A673 (cell line): ENCODE results near the gene BMX. TPM values are rescaled to one million over a fixed set of nuclear protein-coding genes. Genes with fewer than 3 reads are reported as not detected.

ENCODE experiments used
- Bru-seq: library from RNA; stranded (reverse); fragments of 400-500 nt; gene quantifications from one replicate; lab custom pipeline; 2021; lab: Mats Ljungman, UMichigan
- BruChase-seq, 2 experiments: library from RNA; stranded (reverse); fragments of 400-500 nt; gene quantifications; one replicate each; lab custom pipeline; 2021; lab: Mats Ljungman, UMichigan
- BruUV-seq: library from RNA; stranded (reverse); fragments of 400-500 nt; replicated peaks from 2 replicates; lab custom pipeline; 2021; lab: Mats Ljungman, UMichigan
- CTCF ChIA-PET: fragments of 300-600 bp; sonication (Branson Sonifier 250); formaldehyde crosslinking; loops from one replicate; lab custom pipeline; 2022; ENCODE audit warnings: antibody characterized with exemption; lab: Charles Lee
- POLR2A ChIA-PET: fragments of 300-600 bp; sonication (Branson Sonifier 250); formaldehyde crosslinking; loops from one replicate; lab custom pipeline; 2022; ENCODE audit warnings: antibody characterized with exemption; ENCODE audit not compliant: low non-redundant PET; lab: Charles Lee
- DNase-seq: peaks from one replicate; pipeline ENCODE4 v3.0.0-alpha.2; 2015; ENCODE audit warnings: low spot score
- H3K27ac ChIP-seq: fragments of 200-600 bp; sonication (generic); 2 replicates; pipeline ENCODE4 v1.5.1; 2016; ENCODE audit warnings: mixed run types, low read depth, mild to moderate bottlenecking, mixed read lengths, antibody characterized with exemption, low read length; ENCODE audit not compliant: poor library complexity, severe bottlenecking
- H3K27me3 ChIP-seq: fragments of 200-600 bp; sonication (generic); replicated peaks from 2 replicates; pipeline ENCODE4 v1.6.1; 2017; ENCODE audit warnings: mixed run types, low read depth, mild to moderate bottlenecking, mixed read lengths, antibody characterized with exemption, low read length; ENCODE audit not compliant: insufficient read depth, poor library complexity
- H3K36me3 ChIP-seq: fragments of 200-600 bp; sonication (generic); 2 replicates; pipeline ENCODE4 v1.6.1; 2016; ENCODE audit warnings: mixed run types, mild to moderate bottlenecking, mixed read lengths, antibody characterized with exemption, low read length; ENCODE audit not compliant: insufficient read depth, poor library complexity, severe bottlenecking
- H3K4me1 ChIP-seq: fragments of 200-600 bp; sonication (generic); 2 replicates; pipeline ENCODE4 v1.6.1; 2017; ENCODE audit warnings: mixed run types, mild to moderate bottlenecking, mixed read lengths, antibody characterized with exemption, low read length; ENCODE audit not compliant: insufficient read depth, poor library complexity, severe bottlenecking
- H3K4me3 ChIP-seq: fragments of 200-600 bp; sonication (generic); 2 replicates; pipeline ENCODE4 v1.5.1; 2016; ENCODE audit warnings: low read depth, mixed run types, mild to moderate bottlenecking, mixed read lengths, low read length; ENCODE audit not compliant: poor library complexity, severe bottlenecking
- H3K9me3 ChIP-seq: fragments of 200-600 bp; sonication (generic); 2 replicates; pipeline ENCODE4 v1.6.1; 2016; ENCODE audit warnings: mixed run types, low read depth, mild to moderate bottlenecking, mixed read lengths, antibody characterized with exemption, low read length; ENCODE audit not compliant: poor library complexity, severe bottlenecking
- EZH2 ChIP-seq: fragments of 200-600 bp; sonication (generic); IDR thresholded peaks from 2 replicates; pipeline ENCODE4 v1.6.1; 2017; ENCODE audit warnings: borderline replicate concordance, low read depth, mild to moderate bottlenecking, mixed read lengths, antibody characterized with exemption, low read length; ENCODE audit not compliant: poor library complexity, severe bottlenecking
- intact Hi-C: fragments of 100-400 bp; cut with micrococcal nuclease; formaldehyde crosslinking; loops from one replicate; pipeline ENCODE4 v1.10.0; 2022; ENCODE audit not compliant: unreplicated experiment
- long read RNA-seq: library from polyadenylated mRNA; stranded (forward); transcript quantifications from one replicate; pipeline ENCODE4 v2.0.0, GENCODE V29; 2022
- total RNA-seq: library from RNA; stranded (reverse); gene quantifications from 2 replicates; pipeline ENCODE4 v1.2.3, GENCODE V29; 2021
- TF ChIP-seq, protein P1 (sequence below): fragments of 300-800, 200-600 bp; sonication (generic); conservative IDR thresholded peaks from 2 replicates; pipeline ENCODE4 v1.5.1; 2017; ENCODE audit warnings: low read depth, mild to moderate bottlenecking, antibody characterized with exemption, low read length, moderate library complexity, mixed read lengths

BMX gene
- total RNA-seq (not detected in 2 replicates), Bru-seq, nascent RNA (percentile 8 among the genes with signal in this experiment), BruChase-seq, experiment 1, labeled RNA remaining after a 2-hour chase (percentile 2 among the genes with signal in this experiment), BruChase-seq, experiment 2, labeled RNA remaining after a 6-hour chase (not detected)
- long read RNA-seq, partial matches to known transcripts = 0 of 11 reads
- long read RNA-seq, other reads (novel, unspliced or antisense) = 11 of 11 reads

DNA sequence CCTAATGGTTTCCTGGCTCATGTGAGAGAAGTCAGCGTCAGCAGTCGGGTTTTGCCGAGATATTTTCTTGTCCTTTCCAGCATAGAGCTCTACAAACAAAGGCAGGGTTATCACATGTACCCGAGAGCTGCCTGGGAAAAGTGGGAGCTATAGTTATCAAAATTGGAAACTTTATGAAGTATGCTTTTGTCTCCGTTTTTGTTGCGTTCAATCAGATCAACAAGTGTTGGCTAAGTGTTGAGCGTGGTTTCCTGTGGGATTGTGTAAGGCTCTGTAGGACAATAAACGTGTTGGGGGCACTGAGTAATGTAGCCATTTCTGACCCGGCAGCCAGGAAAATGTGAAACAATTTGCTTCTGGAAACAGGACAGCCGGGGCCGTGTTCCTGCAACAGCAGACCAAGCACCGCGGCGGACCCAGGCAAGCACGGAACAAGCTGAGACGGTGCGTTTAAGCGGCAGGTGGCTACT, at the start of gene BMX:
BMX (plus strand) TSS at position 311 of the 470 bp plus-strand sequence. CDS start 7,547 bp downstream, outside the sequence.
- H3K27ac ChIP-seq = no peak within 1 kb of the TSS
- intact Hi-C loops = no loop called here
- no peaks in the 10 kb centered on the region for H3K9me3 ChIP-seq
- POLR2A ChIA-PET = no interaction called here
- CTCF ChIA-PET = no interaction called here
- H3K4me3 ChIP-seq = no peak within 1 kb of the TSS
- H3K36me3 ChIP-seq = no peaks in the 10 kb centered on the region
- peaks cover 49% of the 10 kb centered on the region for H3K27me3 ChIP-seq
- H3K4me1 ChIP-seq = no peaks in the 10 kb centered on the region
- no peak for DNase-seq
- no peak for TF ChIP-seq EZH2
- TF ChIP-seq, protein P1, sequence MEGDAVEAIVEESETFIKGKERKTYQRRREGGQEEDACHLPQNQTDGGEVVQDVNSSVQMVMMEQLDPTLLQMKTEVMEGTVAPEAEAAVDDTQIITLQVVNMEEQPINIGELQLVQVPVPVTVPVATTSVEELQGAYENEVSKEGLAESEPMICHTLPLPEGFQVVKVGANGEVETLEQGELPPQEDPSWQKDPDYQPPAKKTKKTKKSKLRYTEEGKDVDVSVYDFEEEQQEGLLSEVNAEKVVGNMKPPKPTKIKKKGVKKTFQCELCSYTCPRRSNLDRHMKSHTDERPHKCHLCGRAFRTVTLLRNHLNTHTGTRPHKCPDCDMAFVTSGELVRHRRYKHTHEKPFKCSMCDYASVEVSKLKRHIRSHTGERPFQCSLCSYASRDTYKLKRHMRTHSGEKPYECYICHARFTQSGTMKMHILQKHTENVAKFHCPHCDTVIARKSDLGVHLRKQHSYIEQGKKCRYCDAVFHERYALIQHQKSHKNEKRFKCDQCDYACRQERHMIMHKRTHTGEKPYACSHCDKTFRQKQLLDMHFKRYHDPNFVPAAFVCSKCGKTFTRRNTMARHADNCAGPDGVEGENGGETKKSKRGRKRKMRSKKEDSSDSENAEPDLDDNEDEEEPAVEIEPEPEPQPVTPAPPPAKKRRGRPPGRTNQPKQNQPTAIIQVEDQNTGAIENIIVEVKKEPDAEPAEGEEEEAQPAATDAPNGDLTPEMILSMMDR = no peak
- BruUV-seq = no TSS peak

DNA sequence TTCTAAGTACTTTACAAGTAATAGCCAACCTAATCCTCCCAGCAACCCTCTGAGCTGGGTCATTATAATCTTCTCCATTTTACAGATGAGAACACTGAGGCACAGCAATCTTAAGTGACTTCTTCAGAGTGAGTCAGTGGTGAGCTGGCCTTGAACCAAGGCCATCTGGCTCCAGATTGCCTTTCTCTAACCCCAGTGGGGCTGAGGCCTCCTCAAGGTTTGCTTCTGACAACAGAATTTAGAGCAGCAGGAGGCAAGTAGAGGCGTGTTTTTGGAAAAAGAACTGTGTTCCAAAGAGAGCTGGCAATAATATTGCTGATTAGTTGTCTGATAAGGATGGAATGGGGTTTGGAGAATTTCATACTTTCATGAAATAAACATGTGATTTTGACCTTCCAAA, 48.7 kb upstream of the BMX start:
- Histone ChIP-seq H3K27ac (no peak overlapping the region), H3K4me3 (no peak overlapping the region), H3K36me3 (peaks cover 22% of the 10 kb centered on the region), H3K4me1 (no peaks in the 10 kb centered on the region), H3K27me3 (no peaks in the 10 kb centered on the region), H3K9me3 (no peaks in the 10 kb centered on the region)
- intact Hi-C loops = no loop called here
- TF ChIP-seq, protein P1 = no peak
- no peak for TF ChIP-seq EZH2
- BruUV-seq = no TSS peak
- CTCF ChIA-PET = no interaction called here
- POLR2A ChIA-PET = no interaction called here
- no peak for DNase-seq

DNA sequence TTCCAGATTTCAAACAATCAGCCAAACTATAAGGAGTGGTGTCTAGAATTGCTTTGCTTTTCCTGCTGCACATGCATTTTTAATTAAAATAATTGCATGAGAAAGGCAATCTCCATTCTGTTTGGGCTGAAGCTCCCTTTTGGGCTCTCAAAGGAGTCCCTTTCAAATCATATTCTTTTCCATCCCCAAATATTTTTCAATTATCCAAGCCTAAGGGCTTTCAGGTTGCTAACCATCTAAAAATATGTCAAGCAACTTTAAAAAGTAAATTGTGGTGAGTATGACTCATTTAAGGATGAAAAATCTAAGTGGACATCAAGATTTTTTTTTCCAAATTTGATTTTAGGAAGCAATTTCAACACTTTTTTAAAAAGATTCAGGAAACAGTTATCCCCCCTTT, 35.9 kb upstream of the BMX start:
- Histone ChIP-seq H3K27ac (no peak overlapping the region), H3K27me3 (peaks cover 5% of the 10 kb centered on the region), H3K4me3 (no peak overlapping the region), H3K9me3 (no peaks in the 10 kb centered on the region), H3K36me3 (peaks cover 4% of the 10 kb centered on the region), H3K4me1 (peaks cover 13% of the 10 kb centered on the region)
- ChIA-PET CTCF (no interaction called here), POLR2A (interaction anchor here (0.6 kb wide), 1 partner anchor 245 kb away, joined by 3 read pairs; no protein-coding TSS in a partner anchor)
- intact Hi-C loops = no loop called here
- TF ChIP-seq EZH2 = no peak
- TF ChIP-seq, protein P1 = no peak
- no TSS peak for BruUV-seq
- DNase-seq = no peak
